Measurements from ENCODE around the gene CCDC112.

CCDC112 gene

DNA sequence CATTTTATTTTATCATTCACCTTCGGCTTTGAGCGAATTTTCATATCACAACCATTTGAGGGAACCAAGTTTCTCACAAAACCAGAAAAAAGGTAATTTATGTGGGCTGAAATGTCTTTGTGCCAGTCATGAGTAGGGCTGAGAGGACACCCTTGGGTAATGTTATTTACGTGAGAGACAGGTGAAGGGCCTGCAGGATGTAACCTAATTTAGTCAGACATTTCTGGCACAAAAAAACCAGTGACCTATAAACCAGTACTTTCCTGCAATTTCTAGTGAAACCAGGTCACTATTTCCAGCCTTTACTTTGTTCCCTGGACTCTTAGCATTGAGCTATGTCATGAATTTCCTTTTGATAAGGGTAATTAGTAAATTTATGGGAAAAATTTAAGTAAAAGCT, 17.2 kb upstream of the CCDC112 start:
- DNase-seq: no peak

DNA sequence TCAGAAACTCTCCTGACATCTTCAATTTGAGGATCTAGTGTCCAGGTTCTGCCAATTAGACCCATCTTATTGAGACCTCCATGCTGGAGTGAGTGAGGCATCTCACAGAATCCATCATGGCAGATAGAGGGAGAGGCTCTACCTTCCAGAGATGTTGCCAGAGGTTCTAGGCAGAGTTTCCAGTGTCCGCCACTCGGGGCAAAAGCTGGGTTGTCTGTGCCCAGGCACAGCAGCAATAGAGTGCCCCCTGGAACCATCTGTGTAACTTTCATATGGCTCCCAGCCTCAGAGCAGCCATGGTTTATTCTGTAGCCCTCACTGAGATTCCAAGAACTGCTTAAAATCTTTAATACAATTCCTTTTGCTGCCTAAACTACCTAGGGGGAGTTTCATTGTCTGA, 16.6 kb upstream of the CCDC112 start:
- no peak for DNase-seq

DNA sequence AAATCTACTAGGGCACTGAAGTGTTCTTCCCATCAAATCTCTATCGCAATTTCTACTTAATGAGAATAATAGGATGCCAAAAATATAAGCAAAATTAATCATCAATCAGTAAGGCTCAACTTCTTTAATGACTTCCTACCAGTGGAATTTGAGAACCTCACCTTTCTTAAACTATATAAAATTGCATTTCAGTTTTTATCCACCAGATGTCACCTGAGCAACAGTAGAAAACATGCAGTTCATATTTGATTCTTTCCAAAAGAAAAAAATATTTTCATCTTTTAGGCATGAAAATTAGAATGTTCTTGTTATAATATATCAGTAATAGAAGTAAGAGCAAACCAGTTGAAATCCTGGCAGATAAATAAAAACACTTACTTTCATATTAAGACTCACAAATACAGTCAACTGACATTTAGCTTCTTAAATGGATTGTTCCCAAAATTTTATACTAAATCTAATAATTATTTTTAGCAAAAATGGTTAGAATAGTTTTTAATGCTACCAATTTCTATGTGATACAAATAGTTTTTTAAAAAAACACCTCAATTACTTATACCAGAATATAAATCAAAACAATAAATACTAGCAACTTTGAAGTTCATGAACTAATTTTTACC, 13.4 kb upstream of the CCDC112 start:
- DNase-seq: no peak

DNA sequence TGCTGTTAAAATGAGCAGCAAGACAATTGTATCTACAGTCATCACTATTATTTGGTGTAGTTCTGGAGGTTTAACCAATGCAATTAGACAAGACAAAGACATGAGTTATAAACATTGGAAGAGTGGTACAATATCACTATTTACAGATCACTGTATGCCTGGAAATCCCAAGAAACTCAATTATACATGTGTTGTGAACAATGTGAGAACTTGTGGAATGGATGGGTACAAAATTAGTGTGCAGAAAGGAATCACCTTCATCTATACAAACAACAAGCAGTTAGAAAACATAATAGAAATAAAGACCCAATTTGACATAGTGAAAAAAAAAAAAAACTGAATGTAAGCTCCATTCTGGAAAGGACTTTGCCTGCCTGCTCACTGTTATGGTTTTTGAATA, 12.4 kb upstream of the CCDC112 start:
- no peak for DNase-seq

DNA sequence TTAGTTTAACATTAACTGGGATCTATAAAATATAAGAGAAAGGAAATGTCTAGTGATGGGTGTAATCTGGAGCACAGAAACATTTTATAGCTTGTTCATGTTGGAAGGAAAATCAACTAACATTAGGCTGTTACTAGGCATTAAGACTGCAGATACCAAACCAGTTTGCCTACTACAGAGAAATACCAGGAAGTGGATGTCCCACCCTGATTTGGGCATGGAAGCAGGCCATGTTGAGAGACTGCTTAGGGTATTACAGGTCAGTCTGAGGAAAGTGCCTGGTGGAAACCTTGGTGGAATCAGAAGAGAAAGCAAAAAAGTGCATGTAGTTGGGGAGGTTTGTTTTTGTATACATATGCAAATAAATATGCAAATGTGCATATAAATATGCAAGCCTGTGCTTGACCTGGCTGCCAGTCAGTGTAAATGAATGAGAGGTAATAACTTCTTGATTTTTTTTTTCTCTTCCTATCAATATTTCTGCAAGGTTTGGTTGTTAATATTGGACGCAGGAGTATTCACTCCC, 9.6 kb upstream of the CCDC112 start:
- DNase-seq: no peak

DNA sequence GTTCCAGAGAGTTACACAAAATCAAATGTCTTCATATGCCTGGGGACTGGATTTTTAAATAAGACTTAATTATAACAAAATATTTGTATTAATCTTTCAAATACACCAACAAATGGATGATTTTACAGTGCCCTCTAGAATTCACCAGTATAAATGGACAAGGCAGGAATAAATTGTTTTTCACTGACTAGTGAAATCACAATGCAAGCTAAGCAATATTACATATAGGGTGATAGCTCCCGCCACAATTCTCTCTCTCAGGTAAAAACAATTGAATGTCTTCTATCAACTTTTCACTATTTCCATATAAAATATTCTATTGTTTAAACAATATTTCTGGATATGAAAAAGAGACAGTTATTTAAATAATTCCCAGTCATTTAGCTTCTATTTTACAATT, 8.0 kb upstream of the CCDC112 start:
- no peak for DNase-seq

DNA sequence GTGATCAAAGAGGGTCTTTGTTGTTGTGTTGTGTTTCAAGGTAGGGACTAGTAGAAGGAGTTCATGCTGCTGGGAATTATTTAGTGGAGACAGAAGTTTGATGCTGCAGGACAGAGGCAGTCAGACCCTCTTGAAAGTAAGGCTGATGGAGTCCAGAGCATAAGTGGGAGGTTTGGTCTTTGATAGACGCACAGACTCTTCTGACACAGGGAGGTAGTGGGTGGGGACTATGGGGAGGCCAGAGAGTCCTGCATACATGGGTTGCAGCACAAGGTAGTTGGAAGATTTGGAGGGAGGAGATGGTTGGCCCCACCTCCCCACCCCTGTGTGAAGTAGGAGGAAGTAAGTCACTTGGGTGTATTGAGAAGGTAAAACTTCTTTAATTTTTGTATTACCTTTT, 2.4 kb upstream of the CCDC112 start:
- no peak for DNase-seq

DNA sequence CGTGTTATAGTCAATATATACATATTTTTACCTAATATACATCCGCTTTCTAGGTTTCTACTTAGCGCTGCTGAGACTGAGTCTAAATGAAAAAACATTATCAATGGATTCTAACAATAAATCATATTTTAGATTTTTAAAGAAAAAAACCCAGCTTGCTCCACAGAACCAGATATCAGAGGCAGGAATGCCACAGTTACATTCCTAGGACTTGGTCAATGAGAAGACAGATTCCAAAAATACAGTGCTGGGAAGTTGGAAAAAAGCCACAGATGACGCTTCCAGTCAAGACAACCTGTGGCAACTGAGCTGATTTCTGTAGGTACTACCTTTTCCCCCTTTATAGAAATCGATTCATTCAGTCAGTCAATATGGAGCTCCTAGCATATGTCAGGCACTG, 577 bp upstream of the CCDC112 start:
- DNase-seq: no peak

DNA sequence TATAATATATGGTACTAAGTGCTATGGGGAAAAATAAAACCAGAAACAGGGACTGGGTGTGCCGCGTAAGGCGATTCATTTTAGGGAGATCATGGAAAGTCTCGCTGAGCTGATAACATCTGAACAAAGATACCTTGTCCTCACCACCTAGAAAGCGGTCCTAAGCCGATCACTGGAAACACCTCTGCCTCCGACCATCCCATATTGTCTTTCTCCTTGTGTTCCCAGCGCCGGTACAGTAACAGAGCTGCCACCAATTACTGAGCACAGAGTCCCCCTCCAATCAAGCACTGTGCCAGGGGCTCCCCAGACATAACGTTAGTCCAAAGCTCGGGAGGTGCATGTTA, 704 bp downstream of the CCDC112 start:
- DNase-seq: no peak

DNA sequence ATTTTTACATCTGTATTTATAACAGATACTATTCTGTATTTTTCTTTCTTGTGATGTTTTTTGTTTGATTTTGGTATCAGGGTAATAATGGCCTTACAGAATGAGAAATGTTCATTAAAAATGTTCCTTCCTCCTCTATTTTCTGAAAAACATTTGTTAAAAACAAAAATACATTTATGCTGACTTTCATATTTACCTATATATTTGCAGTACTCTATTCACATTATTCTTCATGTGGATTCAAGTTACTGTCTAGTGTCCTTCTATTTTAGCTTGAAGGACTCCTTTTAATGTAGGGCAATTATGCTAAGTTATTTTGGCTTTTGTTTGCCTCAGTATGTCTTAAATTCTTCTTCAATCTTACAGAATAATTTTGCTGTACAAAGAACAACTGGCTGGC, 5.1 kb downstream of the CCDC112 start:
- no peak for DNase-seq

DNA sequence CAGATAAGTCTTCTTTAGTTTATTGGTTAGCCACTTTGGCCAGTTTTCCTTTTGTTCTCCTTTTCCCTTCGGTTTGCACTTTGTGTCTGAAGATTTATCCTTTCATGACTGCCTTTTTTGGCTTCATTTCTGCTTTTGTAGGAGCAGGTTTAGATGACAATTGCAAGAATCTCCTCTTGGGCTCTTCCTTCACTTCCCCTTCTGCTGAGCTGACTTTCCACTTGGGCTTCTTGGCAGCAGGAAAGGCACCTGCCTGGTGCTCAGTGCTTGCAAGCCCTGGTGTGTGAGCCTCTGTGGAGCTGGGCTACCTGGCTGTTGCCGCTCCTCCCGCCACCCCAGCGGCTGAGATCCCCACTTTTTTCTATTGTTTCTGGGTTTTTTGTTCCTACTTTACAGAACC, 7.3 kb downstream of the CCDC112 start:
- no peak for DNase-seq

DNA sequence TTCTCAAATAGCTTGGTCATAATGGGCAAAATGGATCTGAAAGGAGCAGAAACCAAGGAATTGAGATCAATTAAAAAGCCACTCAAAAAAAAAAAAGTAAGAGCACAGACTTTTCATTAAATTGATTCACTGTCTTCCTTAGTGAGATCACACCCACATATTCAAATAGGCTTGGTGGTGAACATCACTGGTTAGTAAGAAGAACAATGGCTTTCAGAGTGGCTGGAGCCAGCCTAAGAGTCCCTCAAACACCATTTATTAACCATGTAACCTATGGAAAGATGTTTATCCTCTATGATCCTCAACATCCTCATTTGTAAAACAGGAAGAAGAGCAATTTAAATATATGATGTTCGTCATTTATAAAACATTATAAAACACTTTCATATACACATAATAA, 12.4 kb downstream of the CCDC112 start:
- DNase-seq: no peak

DNA sequence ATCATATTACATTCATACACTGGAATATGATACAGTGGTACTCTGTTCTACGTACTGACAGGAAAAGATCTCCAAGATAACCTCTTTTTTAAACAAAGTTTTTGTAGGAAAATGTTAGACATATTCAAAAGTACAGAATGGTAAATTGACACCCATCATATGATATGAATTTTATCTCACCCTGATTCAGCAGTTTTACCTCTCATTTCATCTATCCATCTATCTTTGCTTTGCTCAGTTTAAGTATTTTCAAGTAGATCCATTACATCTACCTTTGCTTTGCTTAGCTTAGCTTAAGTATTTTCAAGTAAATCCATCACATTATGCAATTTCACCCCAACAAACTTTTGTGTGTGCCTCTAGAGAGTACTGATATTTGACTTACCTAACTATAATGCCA, 14.3 kb downstream of the CCDC112 start:
- DNase-seq: no peak

DNA sequence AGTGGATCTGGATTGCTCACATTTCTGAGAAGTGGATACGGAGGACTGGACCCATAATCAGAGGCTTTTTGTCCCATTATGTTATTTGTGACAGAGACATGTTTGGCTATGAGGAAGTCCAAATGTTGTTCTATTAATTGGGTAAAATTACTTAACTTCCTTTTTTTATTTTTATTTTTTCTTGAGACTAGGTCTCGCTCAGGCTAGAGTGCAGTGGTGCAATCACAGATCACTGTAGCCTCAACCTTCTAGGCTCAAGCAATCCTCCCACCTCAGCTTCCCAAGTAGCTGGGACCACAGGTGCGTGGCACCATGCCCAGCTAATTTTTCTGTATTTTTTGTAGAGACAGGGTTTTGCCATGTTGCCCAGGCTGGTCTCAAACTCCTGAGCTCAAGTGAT, 21.9 kb downstream of the CCDC112 start:
- DNase-seq: no peak

DNA sequence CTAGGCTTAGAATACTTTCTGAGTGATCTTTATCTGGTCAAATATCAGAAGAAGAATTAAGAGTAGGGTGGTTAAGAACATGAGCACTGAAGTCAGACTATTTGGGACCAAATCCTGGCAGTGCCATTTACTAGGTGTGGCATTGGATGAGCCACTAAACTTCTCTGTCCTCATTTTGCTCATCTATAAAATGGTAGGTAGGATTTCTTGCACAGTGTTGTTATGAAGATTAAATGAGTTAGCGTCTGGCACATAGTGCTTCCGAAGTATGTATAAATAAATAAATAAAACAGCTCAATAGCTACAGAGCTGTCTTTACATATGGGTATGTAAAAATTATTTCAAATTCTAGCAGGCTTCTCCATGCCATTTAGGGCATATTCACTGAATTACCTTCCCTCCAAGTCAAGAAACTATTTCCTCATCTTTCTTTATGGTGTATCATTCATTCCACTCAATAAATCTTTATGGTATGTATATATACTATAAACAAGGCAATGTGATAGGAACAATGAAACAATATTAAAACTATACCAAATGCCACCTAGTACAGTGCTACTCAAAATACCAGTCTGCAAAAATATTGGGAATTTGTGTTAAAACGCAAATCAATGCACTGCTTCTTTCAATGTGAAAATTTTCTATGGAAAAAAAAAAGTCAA, 24.0 kb downstream of the CCDC112 start:
- no peak for DNase-seq

DNA sequence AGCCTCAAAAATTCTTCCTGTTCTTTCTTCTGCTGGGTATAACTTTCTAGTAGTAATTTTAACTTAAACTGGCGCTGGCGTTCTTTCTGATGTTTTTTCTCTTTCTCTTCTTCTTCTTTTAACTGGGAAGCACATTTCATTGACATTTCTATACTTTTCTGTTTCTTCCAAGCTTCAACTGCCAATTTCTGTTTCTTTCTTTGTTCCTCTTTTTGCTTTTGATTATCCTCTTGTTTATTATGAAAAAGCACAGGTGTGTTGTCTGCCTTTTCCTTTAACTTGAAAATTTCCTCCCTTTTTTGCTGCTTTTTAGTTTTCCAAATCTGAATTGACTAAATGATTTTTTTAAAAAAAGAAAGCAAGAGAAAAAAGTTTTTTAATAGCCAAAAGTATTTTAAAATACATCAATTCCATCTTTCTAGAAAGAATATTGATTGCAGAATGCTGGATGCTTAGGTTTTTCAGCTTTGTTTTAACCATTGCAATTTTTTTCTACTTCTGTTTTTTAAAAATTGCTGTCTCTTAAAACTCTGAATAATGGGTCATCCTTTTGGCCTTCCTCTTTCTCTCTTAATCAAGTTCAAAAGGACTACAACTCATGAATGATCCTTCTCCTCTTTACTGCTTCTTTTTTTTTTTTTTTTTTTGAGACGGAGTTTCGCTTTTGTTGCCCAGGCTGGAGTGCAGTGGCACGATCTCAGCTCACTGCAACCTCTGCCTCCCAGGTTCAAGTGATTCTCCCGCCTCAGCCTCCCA, 25.0 kb downstream of the CCDC112 start:
- no peak for DNase-seq

DNA sequence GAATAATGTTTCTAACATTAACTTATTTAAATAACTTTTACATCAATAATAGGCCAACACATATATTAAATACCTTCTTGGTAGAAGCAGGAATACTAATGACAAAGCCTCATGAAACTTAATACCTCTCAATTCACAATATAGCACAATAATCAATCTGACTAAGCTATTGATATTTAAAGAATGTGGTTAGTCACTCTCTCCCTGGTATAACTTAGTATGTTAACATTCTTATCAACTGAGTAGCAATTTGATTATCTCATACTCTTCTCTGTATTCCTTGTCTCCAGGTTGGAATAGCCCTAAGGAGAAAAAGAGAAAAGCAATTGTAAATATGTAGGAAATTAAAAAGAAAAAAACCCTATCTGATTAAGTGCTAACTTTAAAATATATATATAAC, 28.8 kb downstream of the CCDC112 start:
- DNase-seq: no peak

DNA sequence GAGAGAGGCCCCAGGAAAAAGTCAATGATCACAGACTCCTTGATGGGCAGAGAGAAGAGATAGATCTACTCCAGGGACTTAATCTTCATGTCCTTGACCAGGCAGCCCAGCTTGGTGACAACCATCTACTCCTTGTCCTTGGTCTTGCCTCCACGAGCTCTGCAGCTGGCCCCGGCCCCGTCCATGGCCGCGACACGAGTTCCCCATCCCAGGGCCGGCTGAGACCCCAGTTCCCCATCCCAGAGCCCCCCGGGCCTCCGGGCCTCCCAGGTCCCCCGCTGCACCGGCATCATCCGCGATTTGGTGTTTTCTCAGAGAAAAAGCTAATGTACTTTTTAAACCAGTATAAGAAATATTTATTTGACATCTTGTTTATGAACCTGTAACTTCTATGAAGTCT, 31.2 kb downstream of the CCDC112 start:
- no peak for DNase-seq

DNA sequence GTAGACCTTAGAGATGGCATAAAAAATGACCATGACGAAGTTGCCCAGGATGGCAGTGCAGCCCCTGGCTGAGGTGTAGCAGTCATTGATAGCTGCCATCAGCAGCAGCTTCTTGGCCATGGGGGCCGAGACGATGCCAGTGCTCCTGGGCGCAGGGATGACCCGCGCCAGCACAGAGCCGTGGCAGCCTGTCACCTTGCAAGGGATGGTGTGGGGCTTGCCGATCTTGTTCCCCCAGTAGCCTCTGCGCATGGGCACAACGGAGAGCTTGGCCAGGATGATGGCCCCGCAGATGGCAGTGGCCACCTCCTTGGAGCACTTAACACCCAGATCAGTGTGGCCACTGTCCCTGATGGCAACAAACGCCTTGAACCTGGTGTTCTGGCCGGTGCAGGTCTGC, 31.7 kb downstream of the CCDC112 start:
- no peak for DNase-seq

DNA sequence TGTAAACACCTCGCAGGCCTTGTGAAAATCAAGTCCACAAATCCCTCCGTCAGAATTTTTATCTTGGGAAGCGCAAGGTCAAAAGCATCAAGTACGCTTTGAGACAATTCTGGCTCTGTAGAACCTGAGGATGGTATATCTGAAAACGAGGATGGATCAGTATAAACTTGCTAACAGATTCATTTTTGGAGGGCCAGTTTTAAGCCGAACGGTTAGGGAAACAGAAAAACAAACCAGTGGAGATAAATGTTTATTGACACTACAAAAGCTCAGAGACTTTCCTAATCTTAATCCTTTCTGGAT, 33.4 kb downstream of the CCDC112 start:
- DNase-seq: no peak

DNA sequence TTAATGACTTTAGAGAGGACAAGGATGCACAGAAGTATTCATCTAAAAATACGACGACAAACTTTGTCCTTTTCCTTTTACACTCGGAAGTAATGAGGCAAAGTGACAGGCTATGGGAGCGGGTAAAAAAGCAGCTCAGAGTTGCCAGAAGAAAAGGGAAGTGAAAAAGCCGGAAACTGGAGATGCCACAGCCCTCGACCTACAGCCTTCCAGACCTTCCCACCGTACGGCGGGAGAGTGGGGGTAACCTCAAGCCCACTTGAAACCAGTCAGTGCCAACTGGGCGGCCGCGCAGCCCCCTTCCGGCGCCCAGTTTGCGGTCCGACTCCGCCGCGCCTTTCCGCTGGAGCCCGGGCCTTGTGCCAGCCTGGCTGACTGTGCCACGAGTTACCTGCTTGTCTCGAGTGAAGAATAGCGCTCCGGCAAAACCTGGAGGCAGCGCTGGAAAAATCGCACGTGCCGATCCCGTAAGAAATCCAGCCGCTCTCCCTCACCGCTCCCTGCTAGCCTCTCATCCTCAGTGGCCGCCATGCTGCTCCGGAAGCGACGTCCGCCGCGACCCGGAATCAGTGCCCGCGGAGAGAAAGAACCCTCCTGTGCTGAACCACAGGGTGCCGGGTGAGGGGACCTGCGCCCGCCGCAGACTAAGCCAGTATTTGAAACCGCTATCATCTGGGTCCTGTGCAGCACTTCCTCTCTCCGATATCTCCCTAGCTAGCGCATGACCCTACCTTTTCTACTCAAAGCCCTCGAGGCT, 34.0 kb downstream of the CCDC112 start, which contains the start of gene PGGT1B:
TSS of gene PGGT1B (minus strand) at position 557 of the 757 bp plus-strand sequence. CDS start at position 531, 26 bp downstream.
- DNase-seq: no peak

DNA sequence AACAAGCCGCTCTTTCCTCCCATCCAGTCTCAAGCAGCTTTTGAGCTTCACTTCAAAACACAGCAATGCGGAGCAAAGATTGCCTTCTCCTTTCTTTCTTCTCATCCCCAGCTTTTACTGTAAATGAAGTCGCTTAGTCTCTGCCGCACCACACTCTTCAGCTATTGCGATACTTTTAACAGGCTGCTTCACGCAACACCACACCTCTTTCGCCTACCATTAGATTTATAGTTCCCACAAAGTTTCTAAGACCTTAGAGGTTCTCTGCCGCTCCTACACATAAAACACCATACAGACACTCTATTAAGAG, 34.5 kb downstream of the CCDC112 start:
- no peak for DNase-seq

DNA sequence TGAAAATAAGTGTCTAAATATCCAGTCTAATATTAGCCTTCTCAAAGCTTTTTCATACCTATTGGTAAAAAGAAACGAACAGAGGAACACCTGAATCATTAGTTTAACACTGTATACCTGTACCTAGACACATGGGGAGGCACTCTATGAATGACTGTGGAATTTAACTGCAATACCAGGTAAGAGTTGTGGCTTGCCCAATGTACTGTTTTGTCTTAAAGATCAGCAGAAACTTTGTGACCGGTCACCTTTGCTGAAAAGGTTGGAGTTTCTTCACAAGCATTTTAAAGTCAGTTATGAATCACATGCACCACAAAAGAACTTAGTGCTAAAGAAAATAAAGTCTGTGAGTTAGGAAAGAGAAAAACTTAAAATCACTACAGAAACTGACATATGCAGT, 36.2 kb downstream of the CCDC112 start:
- DNase-seq: no peak

DNA sequence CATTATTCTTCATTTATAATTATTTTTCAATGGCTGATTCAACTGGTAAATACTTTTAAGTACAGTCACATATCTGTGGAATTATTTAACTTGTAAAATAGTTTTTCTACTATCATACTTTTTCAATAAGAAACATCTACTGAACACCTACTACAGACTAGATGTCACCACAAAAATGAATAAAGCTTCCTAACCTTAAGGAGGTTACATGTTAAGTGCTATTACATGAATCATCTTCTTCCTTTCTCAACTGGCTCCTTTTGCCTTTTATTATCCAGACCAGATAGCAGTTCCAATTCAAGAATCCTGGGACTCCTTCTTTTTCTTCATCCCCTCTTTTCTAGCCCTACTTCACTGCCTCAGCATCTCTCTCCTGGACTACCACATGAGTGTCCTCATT, 38.5 kb downstream of the CCDC112 start:
- no peak for DNase-seq
